MM.1S (cell line): ENCODE results near the gene CLEC4C.

Source experiments
- EZH2 ChIP-seq: fragments of 300-600 bp; sonication (generic); optimal IDR thresholded peaks from 2 replicates; pipeline ENCODE3; 2017; ENCODE audit warnings: low read depth, mild to moderate bottlenecking, antibody characterized with exemption, low read length, mixed read lengths
- EZH2phosphoT487 ChIP-seq: fragments of 300-600 bp; sonication (generic); IDR thresholded peaks from 2 replicates; pipeline ENCODE4 v1.6.1; 2018; ENCODE audit warnings: antibody characterized with exemption, low read length
- TF ChIP-seq, protein P1 (sequence below): fragments of 300-600 bp; sonication (generic); IDR thresholded peaks from 2 replicates; pipeline ENCODE4 v1.5.1; 2016; ENCODE audit warnings: antibody characterized with exemption, low read length, mixed read lengths

DNA sequence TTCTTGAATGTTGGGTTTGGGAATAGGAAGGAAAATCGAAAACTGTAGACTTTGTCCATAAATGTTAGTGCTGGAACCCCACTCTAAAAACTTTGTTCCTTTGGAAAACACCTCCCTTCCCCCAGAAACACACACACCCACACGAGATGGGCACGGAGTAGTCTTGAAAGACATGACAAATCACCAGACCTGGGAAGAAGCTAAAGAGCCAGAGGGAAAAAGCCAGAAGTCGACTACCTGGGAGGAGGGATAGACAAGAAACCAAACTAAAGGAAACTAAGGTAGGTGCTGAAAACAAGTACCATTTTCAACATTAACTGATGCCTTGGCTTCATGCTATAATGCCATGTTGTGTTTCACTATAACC, 41.1 kb upstream of the CLEC4C start:
- TF ChIP-seq, protein P1, sequence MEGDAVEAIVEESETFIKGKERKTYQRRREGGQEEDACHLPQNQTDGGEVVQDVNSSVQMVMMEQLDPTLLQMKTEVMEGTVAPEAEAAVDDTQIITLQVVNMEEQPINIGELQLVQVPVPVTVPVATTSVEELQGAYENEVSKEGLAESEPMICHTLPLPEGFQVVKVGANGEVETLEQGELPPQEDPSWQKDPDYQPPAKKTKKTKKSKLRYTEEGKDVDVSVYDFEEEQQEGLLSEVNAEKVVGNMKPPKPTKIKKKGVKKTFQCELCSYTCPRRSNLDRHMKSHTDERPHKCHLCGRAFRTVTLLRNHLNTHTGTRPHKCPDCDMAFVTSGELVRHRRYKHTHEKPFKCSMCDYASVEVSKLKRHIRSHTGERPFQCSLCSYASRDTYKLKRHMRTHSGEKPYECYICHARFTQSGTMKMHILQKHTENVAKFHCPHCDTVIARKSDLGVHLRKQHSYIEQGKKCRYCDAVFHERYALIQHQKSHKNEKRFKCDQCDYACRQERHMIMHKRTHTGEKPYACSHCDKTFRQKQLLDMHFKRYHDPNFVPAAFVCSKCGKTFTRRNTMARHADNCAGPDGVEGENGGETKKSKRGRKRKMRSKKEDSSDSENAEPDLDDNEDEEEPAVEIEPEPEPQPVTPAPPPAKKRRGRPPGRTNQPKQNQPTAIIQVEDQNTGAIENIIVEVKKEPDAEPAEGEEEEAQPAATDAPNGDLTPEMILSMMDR: no peak
- TF ChIP-seq EZH2phosphoT487 (no peak), EZH2 (no peak)
